Activated CD4-positive, alpha-beta memory T cell treated with anti-CD3 and anti-CD28 coated beads, Interleukin-2, amount 10 ng/mL, durations not matched to agents 7 days and 5 days (primary cell): ENCODE results near the gene RBM45. TPM values are rescaled to one million over a fixed set of nuclear protein-coding genes. Genes with fewer than 3 reads are reported as not detected.
A peak's percentile ranks its signal among the peaks of the same experiment; 100 is the strongest.
"Not testable (repeated sequence)": the region's sequence is repeated elsewhere in the genome, so short reads cannot be mapped to it uniquely, and the experiment has no call there.

Source experiments
- CTCF ChIA-PET: fragments of 350-600 bp; sonication (Branson Sonifier 250); formaldehyde crosslinking; loops from one replicate; lab custom pipeline; 2021; ENCODE audit warnings: antibody characterized with exemption, inconsistent platforms; lab: Charles Lee
- POLR2A ChIA-PET: fragments of 350-600 bp; sonication (Branson Sonifier 250); formaldehyde crosslinking; loops from one replicate; lab custom pipeline; 2021; ENCODE audit warnings: antibody characterized with exemption; lab: Charles Lee
- DNase-seq: peaks from one replicate; pipeline ENCODE4 v3.0.0-alpha.2; 2020
- H3K27ac Mint-ChIP-seq: one replicate; pipeline ENCODE4 v1.8.0; 2021; ENCODE audit warnings: mild to moderate bottlenecking, mixed read lengths
- H3K27me3 Mint-ChIP-seq: one replicate; pipeline ENCODE4 v1.8.0; 2021; ENCODE audit warnings: mixed read lengths
- H3K36me3 Mint-ChIP-seq: one replicate; pipeline ENCODE4 v1.8.0; 2021; ENCODE audit warnings: low read depth, mixed read lengths
- H3K4me1 Mint-ChIP-seq: one replicate; pipeline ENCODE4 v1.8.0; 2021; ENCODE audit warnings: mixed read lengths
- H3K4me3 Mint-ChIP-seq: one replicate; pipeline ENCODE4 v1.8.0; 2021; ENCODE audit warnings: mild to moderate bottlenecking, mixed read lengths
- H3K9me3 Mint-ChIP-seq: one replicate; pipeline ENCODE4 v1.8.0; 2021; ENCODE audit warnings: mixed read lengths
- total RNA-seq, 2 experiments: library from RNA; stranded (reverse); gene quantifications; one replicate each; pipeline ENCODE4 v1.2.3, GENCODE V29; 2021

RBM45 gene
- total RNA-seq, 2 experiments from 2014 or later = 15.3 to 17.8 TPM

GRCh38 chr2:178079279-178079678 is 33.0 kb upstream of the RBM45 start:
- H3K36me3 Mint-ChIP-seq, POLR2A ChIA-PET, H3K4me1 Mint-ChIP-seq, DNase-seq, H3K4me3 Mint-ChIP-seq, H3K9me3 Mint-ChIP-seq, H3K27ac Mint-ChIP-seq: not testable (repeated sequence)
- H3K27me3 Mint-ChIP-seq = peaks cover 25% of the 10 kb centered on the region
- CTCF ChIA-PET = interaction anchor here (0.6 kb wide), 1 partner anchor 111 kb away, joined by 4 read pairs; no protein-coding TSS in a partner anchor

DNA sequence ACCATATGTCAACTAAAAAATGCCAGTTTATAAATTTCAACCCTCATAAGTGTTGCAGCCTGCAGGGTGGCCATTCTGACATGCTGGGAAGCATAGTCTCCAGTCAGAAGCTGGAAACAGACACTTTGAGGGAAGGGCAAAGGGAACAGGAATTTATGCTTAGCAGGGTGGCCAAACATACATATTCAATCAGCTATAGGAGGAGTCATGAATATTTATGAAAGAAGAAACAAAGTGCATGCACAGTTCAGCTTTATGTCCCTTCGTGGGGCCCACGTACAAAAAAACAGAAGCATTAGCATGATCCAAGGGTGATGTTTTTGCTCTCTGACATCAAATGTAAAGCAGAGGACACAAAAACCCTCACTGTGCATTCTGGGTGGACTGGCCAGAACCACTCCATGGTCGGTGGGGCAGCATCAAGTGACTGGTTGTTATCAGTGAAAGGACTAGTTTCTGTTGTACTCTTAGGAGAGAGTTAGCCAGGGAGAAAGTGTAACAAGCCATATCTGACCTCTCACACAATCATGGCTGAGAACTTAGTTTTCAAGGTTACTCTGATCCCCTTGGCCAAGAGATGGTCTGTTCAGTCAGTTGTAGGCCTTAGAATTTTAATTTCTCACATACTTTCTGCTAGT is 29.7 kb upstream of the RBM45 start:
- no peak overlapping the region for H3K4me3 Mint-ChIP-seq
- H3K27ac Mint-ChIP-seq = no peak overlapping the region
- no peak for DNase-seq
- peaks cover 15% of the 10 kb centered on the region for H3K27me3 Mint-ChIP-seq
- H3K9me3 Mint-ChIP-seq = no peaks in the 10 kb centered on the region
- no peaks in the 10 kb centered on the region for H3K36me3 Mint-ChIP-seq
- H3K4me1 Mint-ChIP-seq = no peaks in the 10 kb centered on the region
- CTCF ChIA-PET = no interaction called here
- POLR2A ChIA-PET = no interaction called here

DNA sequence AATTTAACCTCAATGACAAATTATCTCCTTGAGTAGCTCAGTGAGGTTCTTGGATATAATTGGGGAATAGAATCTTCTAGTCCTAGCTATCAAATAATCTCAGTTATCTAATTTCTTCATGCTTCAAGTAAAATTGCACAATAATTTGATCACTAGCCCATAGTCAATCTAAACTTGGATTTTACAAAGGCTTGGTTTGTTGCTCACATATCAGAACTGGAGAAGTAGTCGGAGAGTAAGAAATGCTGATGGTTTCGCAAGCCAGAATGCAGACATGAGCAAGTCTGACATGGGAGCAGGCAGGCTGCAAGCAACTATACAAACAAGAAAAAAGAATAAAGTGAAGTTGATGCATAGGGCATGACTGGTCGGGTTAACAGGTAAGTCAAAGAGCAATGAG is 28.0 kb upstream of the RBM45 start:
- Mint-ChIP-seq H3K4me3 (no peak overlapping the region), H3K9me3 (no peaks in the 10 kb centered on the region)
- CTCF ChIA-PET = no interaction called here

DNA sequence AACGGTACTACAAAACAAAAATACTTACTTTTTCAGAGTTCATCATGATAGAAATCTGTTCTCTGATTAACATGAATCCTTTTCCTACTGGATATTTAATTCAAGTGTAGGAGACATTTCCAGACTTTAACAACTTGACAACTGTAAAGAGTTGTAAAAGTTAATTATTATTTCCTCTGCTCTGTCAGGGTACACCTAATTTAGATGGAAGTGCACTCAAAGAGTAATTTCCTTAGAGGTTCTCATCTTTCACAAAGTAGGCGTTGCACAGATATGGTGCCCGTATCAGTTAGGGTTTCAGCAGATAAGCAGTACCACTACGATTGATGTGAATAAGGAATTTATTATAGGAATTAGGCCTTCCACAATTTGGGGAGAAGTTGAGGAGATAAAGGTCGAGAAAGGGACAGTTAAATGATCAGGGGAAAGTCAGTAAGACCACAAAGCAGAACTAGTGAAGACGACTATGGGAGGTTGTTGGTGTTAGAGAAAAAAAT is 23.4 kb upstream of the RBM45 start:
- CTCF ChIA-PET = no interaction called here
- Mint-ChIP-seq H3K27me3 (peaks cover 9% of the 10 kb centered on the region), H3K9me3 (no peaks in the 10 kb centered on the region), H3K4me3 (no peak overlapping the region), H3K4me1 (no peaks in the 10 kb centered on the region), H3K36me3 (no peaks in the 10 kb centered on the region), H3K27ac (no peak overlapping the region)
- no peak for DNase-seq
- POLR2A ChIA-PET = no interaction called here

More for the DNA sequence above, 28.0 kb upstream of the RBM45 start:
- POLR2A ChIA-PET = no interaction called here
- H3K27me3 Mint-ChIP-seq = peaks cover 14% of the 10 kb centered on the region
- DNase-seq = no peak
- no peaks in the 10 kb centered on the region for H3K4me1 Mint-ChIP-seq
- no peak overlapping the region for H3K27ac Mint-ChIP-seq
- H3K36me3 Mint-ChIP-seq = no peaks in the 10 kb centered on the region

DNA sequence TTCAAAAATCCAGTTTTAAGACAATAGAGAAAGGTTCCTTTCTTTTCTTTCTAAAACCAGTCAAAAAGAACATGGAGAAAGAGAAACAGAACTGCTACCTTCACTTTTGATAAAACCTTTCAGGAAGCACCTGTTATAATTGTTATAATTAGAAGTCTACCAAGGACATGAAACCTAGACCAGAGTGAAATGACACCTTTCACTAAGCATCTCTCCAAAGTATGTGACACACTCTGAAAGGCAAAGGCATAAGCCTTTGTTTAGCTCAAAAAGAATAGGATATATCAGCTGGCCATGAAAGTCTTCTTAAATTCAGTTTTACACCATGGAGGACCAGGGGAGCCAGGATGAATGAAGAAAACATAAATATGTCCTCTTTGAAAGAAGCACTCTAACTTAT is 18.8 kb upstream of the RBM45 start:
- CTCF ChIA-PET = no interaction called here
- Mint-ChIP-seq H3K27me3 (peaks cover 1% of the 10 kb centered on the region), H3K36me3 (no peaks in the 10 kb centered on the region), H3K4me3 (no peak overlapping the region), H3K4me1 (no peaks in the 10 kb centered on the region), H3K9me3 (no peaks in the 10 kb centered on the region), H3K27ac (no peak overlapping the region)
- POLR2A ChIA-PET = no interaction called here
- no peak for DNase-seq

DNA sequence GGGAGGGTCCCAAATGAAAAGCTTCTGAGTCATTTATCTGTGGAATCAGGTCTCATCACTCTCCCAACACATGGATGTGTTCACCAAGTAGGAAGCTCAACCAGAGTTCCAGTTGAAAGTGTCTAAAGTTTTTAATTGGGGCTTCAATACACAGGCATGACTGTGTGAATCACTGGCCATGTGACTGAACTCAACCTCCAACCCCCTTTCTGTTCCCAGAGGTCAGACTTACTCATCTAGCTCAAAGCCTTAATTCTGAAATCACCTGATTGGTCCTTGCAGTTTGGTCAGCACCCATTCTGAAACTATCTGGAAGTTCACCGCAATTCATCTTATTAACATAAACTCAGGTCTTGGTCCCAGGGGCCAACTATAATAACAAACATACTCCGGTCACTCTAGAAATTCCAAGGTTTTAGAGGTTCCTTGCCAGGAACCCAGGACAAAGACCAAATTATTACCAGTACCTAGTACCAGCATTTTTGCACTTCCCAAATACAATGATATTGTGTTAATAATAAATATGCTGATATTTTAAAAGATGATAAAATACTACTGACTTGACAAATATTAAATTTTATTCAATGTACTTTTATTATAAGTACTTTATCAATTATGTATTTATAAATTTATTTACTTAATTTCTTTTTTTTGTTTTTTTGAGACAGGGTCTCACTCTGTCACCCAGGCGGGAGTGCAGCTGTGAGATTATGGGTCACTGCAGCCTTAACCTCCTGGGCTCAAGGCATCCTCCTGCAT is 10.7 kb upstream of the RBM45 start:
- CTCF ChIA-PET = interaction anchor here (0.9 to 3.4 kb wide), 3 partner anchors 9 to 11 kb away, joined by 3 to 9 read pairs (median 3); partner anchors contain the start of gene RBM45
- H3K9me3 Mint-ChIP-seq = no peaks in the 10 kb centered on the region

GRCh38 chr2:178105566-178105965 is 6.7 kb upstream of the RBM45 start:
- CTCF ChIA-PET = no interaction called here
- POLR2A ChIA-PET = no interaction called here

More for the DNA sequence above, 10.7 kb upstream of the RBM45 start:
- Mint-ChIP-seq H3K4me3 (no peak overlapping the region), H3K36me3 (no peaks in the 10 kb centered on the region), H3K27ac (no peak overlapping the region), H3K27me3 (no peaks in the 10 kb centered on the region), H3K4me1 (no peaks in the 10 kb centered on the region)
- no peak for DNase-seq
- POLR2A ChIA-PET = no interaction called here

DNA sequence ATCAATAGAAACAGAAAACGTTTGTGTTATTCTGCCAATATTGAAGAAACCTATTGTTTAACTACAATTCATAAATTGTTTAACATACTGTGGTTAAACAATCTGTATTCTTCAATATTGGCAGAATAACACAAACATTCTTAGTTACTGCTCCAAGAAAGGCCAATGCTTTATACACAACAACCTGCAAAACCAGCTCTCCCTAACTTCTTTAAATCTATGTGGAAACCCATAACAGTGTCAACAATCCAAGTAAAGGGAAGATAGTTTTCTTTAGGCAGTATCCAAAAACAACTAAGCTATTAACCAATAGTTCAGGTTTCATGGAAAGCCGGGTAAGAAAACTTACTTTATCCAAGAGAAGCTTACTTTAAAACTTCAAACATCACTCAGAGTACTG is 6.2 kb upstream of the RBM45 start:
- CTCF ChIA-PET = no interaction called here
- Mint-ChIP-seq H3K27ac (no peak overlapping the region), H3K27me3 (no peaks in the 10 kb centered on the region), H3K36me3 (no peaks in the 10 kb centered on the region), H3K9me3 (no peaks in the 10 kb centered on the region), H3K4me1 (no peaks in the 10 kb centered on the region), H3K4me3 (no peak overlapping the region)
- no peak for DNase-seq
- POLR2A ChIA-PET = no interaction called here

More at GRCh38 chr2:178105566-178105965, 6.7 kb upstream of the RBM45 start:
- Mint-ChIP-seq H3K4me3 (no peak overlapping the region), H3K9me3 (no peaks in the 10 kb centered on the region), H3K36me3 (no peaks in the 10 kb centered on the region), H3K4me1 (no peaks in the 10 kb centered on the region), H3K27me3 (no peaks in the 10 kb centered on the region), H3K27ac (no peak overlapping the region)
- no peak for DNase-seq

DNA sequence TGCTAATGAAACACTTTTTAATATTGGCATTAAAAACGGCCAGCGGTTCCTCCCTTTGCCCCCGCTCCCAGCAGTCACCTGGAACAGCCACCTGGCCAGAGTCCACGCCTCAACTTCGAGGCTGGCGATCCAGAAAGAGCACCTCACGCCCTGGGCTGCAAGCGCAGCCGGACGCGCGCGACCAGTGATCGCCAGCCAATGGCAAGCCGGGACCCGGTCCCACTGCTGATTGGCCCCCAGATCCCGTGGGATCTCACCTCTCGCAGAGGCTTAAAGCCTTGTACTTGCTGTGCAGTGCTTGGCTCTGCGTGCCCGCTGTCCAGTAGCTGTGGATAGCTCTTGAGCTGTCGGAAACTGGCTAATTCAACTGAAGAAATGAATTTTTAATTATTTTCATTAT is 4.1 kb upstream of the RBM45 start:
- POLR2A ChIA-PET = no interaction called here

DNA sequence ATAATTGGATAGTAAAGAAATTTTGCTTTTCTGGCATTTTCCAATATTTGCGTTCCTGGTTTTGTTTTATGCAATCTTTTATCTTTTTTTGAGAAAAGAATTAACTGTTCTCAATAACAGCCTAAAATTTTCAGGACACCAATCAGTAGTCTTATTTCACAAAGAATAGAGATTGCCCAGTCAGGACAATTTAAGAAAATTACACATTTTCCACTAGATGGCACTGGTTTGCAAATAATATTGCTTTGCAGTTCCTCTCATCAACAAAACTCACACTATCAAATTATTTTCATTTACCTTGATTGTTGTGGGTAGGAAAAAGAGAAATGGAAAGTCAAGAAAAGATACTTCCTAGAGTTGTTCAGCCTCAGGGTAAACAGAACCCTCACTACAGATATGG is 2.4 kb upstream of the RBM45 start:
- no peak overlapping the region for H3K27ac Mint-ChIP-seq
- H3K4me1 Mint-ChIP-seq = peaks cover 16% of the 10 kb centered on the region
- ChIA-PET POLR2A (no interaction called here), CTCF (interaction anchor here (0.7 to 1.1 kb wide), 5 partner anchors 9 to 310 kb away, joined by 3 read pairs; no protein-coding TSS in a partner anchor)
- no peaks in the 10 kb centered on the region for H3K27me3 Mint-ChIP-seq
- H3K36me3 Mint-ChIP-seq = no peaks in the 10 kb centered on the region
- H3K4me3 Mint-ChIP-seq = no peak overlapping the region
- DNase-seq = no peak
- no peaks in the 10 kb centered on the region for H3K9me3 Mint-ChIP-seq

More for the DNA sequence above, 4.1 kb upstream of the RBM45 start:
- H3K27me3 Mint-ChIP-seq = no peaks in the 10 kb centered on the region
- H3K9me3 Mint-ChIP-seq = no peaks in the 10 kb centered on the region
- H3K27ac Mint-ChIP-seq = no peak overlapping the region
- no peak for DNase-seq
- no peak overlapping the region for H3K4me3 Mint-ChIP-seq
- CTCF ChIA-PET = no interaction called here
- H3K4me1 Mint-ChIP-seq = no peaks in the 10 kb centered on the region
- H3K36me3 Mint-ChIP-seq = no peaks in the 10 kb centered on the region

GRCh38 chr2:178110681-178111080 is 1.6 kb upstream of the RBM45 start:
- peaks cover 25% of the 10 kb centered on the region for H3K4me1 Mint-ChIP-seq
- no peak overlapping the region for H3K4me3 Mint-ChIP-seq
- no peaks in the 10 kb centered on the region for H3K9me3 Mint-ChIP-seq
- no peak overlapping the region for H3K27ac Mint-ChIP-seq
- CTCF ChIA-PET = interaction anchor here (0.6 to 4.6 kb wide), 9 partner anchors 8 to 589 kb away, joined by 3 to 49 read pairs (median 3); no protein-coding TSS in a partner anchor
- DNase-seq = no peak
- POLR2A ChIA-PET = no interaction called here
- H3K36me3 Mint-ChIP-seq = peaks cover 8% of the 10 kb centered on the region
- no peaks in the 10 kb centered on the region for H3K27me3 Mint-ChIP-seq

DNA sequence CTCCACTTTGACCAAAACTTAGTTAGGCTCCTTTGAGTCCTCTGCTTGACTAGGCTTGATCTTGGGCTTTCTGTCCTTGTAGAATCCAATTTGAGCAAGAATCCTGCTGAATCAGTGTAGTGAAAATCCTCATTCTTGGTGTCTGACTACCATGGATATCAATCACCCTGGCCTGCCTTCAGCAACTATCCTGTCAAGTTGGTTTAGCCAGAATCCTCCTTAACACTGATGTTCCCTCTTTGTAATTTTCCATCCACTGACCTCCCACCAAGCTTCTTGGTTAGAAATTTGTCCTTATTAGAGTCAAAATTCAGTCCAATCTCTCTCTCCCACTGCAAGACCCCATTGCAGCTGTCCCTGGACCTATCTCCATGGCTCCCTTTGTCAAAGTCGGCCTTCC is 494 bp upstream of the RBM45 start:
- Mint-ChIP-seq H3K27me3 (no peaks in the 10 kb centered on the region), H3K27ac (no peak overlapping the region), H3K9me3 (no peaks in the 10 kb centered on the region), H3K36me3 (peaks cover 12% of the 10 kb centered on the region), H3K4me1 (peaks cover 26% of the 10 kb centered on the region), H3K4me3 (peak overlapping the region; percentile 80)
- ChIA-PET CTCF (interaction anchor here (0.6 to 4.6 kb wide), 32 partner anchors 9 to 747 kb away, joined by 3 to 49 read pairs (median 4); no protein-coding TSS in a partner anchor), POLR2A (interaction anchor here (2.0 to 3.9 kb wide), 3 partner anchors 12 to 339 kb away, joined by 9 to 23 read pairs (median 10); partner anchors contain the start of genes PJVK and PRKRA)
- DNase-seq = no peak

GRCh38 chr2:178114462-178114861 is 2.2 kb downstream of the RBM45 start:
- Mint-ChIP-seq H3K27ac (peak overlapping the region; percentile 82), H3K4me3 (peak overlapping the region; percentile 80), H3K9me3 (no peaks in the 10 kb centered on the region), H3K36me3 (peaks cover 24% of the 10 kb centered on the region), H3K27me3 (no peaks in the 10 kb centered on the region), H3K4me1 (peaks cover 26% of the 10 kb centered on the region)
- DNase-seq = no peak
- POLR2A ChIA-PET = interaction anchor here (0.8 to 3.9 kb wide), 3 partner anchors 299 to 337 kb away, joined by 3 to 23 read pairs (median 4); partner anchors contain the start of genes PJVK and PRKRA
- CTCF ChIA-PET = interaction anchor here (0.8 to 4.6 kb wide), 4 partner anchors 9 to 300 kb away, joined by 3 to 49 read pairs (median 4); no protein-coding TSS in a partner anchor
